Body of pancreas (tissue), 4 donors: Measurements from ENCODE around the gene CBL.

Experiments used
- CTCF ChIP-seq, 7 experiments: fragments of 450-650 bp in 4 of 7; fragments of 200-600 bp in 3 of 7; sonication (generic) in 3 of 7; IDR thresholded peaks; one replicate each; pipeline ENCODE4 v1.5.1; 2016 to 2019; ENCODE audit warnings: antibody characterized with exemption in 7 of 7
- POLR2A ChIP-seq, 3 donors: fragments of 450-650 bp; IDR thresholded peaks; one replicate each; pipeline ENCODE4 v1.6.1; 2016; ENCODE audit warnings: antibody characterized with exemption in 3 of 3, mild to moderate bottlenecking in 2 of 3

DNA sequence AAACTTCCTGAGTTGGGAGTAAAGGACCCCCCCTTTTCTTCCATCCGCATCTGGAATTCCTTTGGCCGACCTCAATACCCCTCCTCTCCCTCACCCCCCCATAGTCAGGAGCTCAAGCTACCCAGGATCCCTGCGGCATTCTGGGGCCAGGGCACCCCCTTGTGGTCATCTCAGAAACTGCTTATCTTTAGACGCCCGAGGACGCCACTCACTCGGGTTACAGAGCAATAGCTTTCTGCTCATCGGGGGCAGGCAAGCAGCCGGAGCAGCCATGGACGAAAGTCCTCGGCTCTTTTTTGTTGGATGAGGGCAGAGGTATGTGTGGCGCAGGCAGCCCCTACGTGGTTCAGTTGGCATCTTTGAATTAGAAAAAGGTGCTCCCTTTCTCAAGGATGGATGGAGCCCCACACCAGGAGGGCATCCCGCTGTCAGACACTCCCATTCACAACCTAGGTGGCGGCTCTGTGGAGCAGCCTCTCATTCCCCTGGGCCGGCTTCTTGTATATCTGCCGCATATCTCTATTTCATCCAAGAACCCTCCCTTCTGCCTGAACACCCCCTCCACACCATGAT lies 132.3 kb downstream of the CBL start:
- TF ChIP-seq CTCF (IDR thresholded peaks at IDR 0.05) (peak; percentile 55 to 82 (median 74)), POLR2A (IDR thresholded peaks at IDR 0.05) (no peak)
